HG02678 (cell line): ENCODE data around the gene GOT1.

Source experiments
- ATAC-seq: cut with Tn5 transposase; IDR thresholded peaks from one replicate; pipeline ENCODE4 v1.9.1; 2021; ENCODE audit warnings: mild to moderate bottlenecking, moderate library complexity; ENCODE audit not compliant: unreplicated experiment

Gene GOT1

GRCh38 chr10:99430451-99431189, at the start of gene GOT1:
TSS of gene GOT1 (minus strand) at chr10:99430624. CDS start at chr10:99430565, 59 bp downstream.
- peak; percentile 95 for ATAC-seq

DNA sequence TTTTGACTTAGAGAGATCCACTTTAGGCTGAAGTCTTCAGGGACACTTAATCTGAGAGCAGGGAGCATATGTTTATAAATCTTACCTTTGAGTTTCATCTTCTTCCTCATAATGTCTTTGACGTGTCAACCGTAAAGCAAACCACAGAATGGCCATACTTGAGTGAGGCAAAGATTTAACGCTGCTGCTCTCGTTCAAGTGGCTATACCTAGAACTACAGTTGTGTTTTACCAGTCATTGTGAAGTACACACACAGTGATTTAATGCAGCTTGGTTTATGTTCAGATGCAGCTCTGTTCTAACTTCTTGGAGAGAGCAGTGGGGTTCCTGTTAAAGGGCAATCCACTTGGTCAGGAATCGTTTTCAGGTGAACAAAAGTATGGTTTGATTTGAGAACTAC, 39.9 kb upstream of the GOT1 start:
- ATAC-seq: no peak

DNA sequence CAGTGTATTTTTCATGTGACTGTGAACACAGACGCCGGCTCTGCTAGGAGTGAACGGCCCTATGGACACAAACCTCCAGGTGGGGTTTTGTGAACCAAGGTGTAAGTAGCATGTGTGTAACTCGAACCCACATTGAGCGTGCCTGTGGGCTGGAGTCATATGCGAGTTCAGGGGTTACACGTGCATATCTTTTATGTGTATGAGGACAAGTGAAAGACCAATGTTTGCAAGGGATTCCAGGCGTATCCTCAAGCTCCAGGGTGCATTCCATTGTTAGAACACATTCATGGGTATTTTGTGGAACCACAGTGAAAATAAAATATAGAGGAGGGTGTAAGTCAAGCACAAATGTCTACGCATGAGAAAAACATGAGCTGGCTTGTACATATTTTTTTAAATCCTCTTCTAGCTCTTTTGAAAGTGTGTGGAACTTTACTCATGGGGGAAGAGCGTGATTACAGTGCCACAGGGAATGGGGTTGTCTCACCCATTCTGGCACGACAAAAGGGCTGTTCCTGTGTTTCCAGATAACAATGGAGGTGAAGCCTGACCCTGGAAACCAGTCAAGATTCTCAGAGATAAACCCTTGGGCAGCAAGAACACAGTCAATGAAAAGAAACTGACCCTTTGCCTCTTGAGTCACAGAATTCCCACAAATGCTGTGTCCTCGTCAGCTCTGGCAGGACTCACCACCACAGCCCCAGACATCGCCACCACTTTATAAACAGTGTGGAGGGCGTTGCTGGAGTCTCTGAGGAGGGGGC, 37.0 kb upstream of the GOT1 start:
- no peak for ATAC-seq

GRCh38 chr10:99466632-99467223, 36.3 kb upstream of the GOT1 start:
- no peak for ATAC-seq

DNA sequence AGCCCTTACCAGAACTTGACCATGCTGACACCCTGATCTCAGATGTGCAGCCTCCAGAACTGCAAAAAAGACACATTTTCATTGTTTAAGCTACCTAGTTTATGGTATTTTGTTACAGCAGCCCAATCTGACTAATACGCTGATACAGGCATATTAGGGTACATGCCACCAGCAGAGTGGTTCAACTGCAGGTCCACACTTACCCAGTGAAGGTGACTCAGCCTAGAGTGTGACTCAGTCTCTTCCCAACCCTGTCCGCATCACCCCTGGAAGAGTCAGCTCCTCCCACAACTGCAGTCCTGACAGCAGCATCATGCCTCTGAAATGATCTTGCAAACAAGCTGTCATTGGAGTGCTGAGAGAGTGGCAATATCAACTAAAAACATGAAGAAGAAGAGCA, 30.8 kb upstream of the GOT1 start:
- ATAC-seq: no peak

DNA sequence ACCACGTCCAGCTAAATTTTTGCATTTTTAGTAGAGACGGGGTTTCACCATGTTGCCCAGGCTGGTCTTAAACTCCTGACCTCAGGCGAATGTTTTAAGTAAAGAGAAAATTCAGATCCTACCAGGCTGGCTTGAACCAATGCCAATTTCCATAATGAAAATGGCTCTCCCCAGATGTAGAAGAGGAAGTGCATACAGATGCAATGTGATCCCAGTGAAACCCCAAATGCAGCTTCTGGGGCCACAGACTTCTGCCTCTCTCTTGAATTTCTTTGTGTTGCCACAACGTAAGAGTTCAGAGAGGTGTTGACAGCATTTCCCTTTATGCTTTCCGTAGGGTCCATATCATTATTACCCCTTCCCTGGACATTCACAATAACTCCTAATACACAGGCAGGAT, 29.6 kb upstream of the GOT1 start:
- ATAC-seq: no peak

- ATAC-seq: no peak
Measured at GRCh38 chr10:99459217-99459616, 28.8 kb upstream of the GOT1 start.

GRCh38 chr10:99457813-99458212, 27.4 kb upstream of the GOT1 start:
- no peak for ATAC-seq

GRCh38 chr10:99456931-99457288, 26.5 kb upstream of the GOT1 start:
- no peak for ATAC-seq

DNA sequence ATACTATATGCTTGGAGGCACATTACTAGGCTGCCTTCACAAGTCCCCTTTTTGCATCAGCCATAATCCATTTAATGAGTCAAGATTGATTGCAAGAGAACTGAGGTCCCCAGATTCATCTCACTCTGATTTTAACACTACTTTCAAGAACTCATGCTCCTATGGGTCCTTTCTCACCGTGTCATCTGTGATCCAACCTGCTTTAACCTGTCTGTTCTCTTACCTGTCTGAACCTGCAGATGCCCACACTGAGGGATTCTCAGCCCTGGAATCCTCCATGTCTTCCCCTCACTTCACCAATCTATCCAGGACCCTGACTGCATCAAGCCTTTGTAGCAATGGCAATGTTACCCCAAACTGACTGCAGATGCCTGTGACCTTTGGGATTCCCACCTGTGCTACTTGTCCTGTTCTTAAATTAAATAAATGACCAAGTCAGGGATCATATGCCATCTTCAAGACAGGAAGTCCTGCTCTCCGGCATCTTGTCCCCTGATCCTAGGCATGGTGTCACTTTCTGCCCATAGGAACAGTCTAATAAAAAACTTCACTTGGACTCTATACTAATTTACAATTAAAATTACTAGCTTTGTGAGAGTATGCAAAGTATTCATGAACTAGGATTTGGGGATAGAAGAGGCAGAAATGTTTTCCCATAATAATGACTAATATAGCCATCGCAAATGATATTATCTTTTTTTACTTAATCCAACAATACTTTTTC, 25.9 kb upstream of the GOT1 start:
- no peak for ATAC-seq

- ATAC-seq: no peak
Measured at GRCh38 chr10:99451981-99452380, 21.6 kb upstream of the GOT1 start.

GRCh38 chr10:99451499-99451788, 21.0 kb upstream of the GOT1 start:
- ATAC-seq: no peak

DNA sequence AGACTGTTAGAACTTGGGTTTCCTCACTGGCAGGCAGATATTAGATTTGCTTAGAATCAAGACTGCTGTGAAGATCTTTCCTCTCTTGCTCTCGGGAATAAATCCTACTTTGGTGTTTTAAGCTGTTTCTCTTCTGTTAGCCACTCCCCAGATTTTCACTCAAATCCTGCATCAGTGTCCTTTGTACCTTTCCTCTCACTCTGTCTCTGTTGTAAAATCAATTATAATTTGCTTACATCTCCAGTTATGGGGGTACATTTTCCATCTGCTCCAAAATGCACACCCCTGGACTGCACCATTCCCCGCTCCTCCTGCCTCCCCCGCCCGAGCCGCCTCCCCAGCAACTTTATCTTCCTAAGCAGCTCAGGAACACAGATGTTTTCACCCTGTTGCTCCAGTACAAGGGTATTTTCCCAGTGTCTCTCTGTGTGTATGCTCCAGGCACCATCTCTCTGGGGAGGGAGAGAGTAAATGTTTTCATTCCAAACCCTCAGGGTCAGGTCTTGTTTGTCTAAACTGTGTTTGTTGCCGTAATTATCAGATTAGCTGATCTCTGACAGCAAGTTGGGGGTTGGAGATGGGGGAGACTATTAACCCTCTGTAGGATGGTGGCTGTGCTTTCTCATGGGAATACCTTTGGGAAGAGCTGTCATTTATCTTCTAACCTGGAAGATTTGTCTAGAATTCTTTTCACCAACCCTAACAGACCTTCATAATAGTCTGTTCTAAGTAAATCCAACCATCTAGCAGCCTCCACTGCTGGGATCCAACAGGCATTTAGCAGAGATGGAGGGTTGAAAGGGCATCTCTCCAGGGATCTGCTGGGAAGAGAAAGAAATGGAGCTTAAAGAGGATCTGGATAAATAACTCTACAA, 20.4 kb upstream of the GOT1 start:
- no peak for ATAC-seq

GRCh38 chr10:99450156-99450555, 19.7 kb upstream of the GOT1 start:
- no peak for ATAC-seq

- ATAC-seq: no peak
Measured at GRCh38 chr10:99449023-99449422, 18.6 kb upstream of the GOT1 start.

- ATAC-seq: no peak
Measured at GRCh38 chr10:99444383-99445045, 14.1 kb upstream of the GOT1 start.

DNA sequence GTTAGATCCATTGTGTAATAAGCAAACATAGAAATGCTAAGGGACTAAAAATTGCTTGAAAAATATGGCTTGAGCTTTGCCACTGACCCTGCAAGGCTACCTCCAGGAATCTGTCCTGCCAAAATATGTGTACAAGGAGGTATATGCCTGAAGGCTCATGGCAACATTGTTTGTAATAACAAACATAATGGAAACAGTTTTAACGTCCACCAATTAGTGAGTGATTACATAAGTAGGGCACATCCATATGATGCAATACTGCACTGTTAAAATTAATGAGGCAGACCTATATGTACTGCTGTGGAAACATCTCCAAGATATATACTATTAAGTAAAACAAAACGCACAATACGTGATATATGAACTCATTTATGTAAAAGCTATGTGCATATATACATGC, 13.1 kb upstream of the GOT1 start:
- ATAC-seq: no peak

GRCh38 chr10:99442394-99442793, 12.0 kb upstream of the GOT1 start:
- no peak for ATAC-seq

DNA sequence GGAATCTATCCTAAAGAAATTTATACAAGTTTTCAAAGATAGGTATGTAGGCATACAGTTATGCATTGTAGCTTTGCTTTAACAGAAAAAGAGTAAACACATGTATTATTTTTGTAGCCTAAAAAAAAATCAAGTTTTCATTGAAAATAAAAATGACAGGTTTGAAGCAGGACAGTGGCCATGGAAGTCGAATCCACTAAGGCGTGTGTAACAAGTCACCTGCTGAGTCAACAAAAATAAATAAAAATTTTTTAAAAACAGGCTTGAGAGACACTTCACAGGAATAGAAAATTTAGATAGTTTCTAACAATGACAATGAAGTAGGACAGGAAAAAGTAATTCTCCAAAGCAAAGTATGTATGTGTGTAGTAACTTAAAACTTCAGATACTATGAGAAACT, 8.5 kb upstream of the GOT1 start:
- ATAC-seq: no peak

DNA sequence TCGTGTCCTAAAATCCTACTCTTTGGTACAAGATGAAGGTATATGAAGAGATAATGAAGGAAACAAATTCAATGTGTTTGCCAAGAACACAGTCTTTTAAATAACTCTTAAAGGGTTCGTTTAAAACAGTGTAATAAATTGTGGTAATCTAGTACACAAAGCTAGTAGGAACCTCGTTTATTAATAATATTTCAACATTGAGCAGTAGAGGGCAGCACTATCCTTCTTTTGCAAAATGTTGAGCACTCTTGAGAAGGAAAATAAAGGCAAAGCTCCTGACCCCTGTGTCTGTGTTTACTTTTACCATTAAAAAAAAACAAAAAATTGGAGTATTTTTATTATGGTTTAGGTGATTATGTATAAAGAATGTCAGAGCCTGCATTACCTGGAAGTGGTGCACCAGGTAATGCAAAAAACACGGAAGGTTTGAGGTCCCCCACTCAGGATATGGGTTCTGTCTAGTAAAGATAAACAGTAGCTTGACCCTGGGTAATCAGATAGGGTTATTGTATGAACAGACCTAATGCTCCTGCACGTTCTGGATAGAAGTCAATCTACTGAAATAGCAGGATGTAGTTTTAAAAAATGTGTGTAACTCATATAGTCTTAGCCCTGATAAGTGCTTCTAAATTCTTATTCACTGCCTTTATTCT, 5.7 kb upstream of the GOT1 start:
- peak; percentile 63 for ATAC-seq
